Adrenal gland (tissue), 12 donors: ENCODE results near the gene TUBA4B. TPM values are rescaled to one million over a fixed set of nuclear protein-coding genes. Genes with fewer than 3 reads are reported as not detected.

Experiments used
- DNase-seq, 7 donors: peaks; one replicate each; pipeline ENCODE4 v3.0.0-alpha.2; 2019 to 2020
- H3K27ac ChIP-seq, 5 donors: fragments of 200-600 bp; sonication (generic) in 4 of 5; 1 replicate in 3 of 5; 2 replicates in 2 of 5; pipeline versions ENCODE4 v1.5.1 to v1.8.0; 2016 to 2020; ENCODE audit warnings: mild to moderate bottlenecking in 1 of 5
- H3K27me3 ChIP-seq: fragments of 200-600 bp; 2 replicates; pipeline ENCODE4 v1.8.0; 2021
- H3K36me3 ChIP-seq, 2 donors: fragments of 200-600 bp; replicated peaks in 1 of 2; 1 replicate in 1 of 2; 2 replicates in 1 of 2; pipeline versions ENCODE4 v1.5.1 to v1.8.0; 2018 to 2022
- H3K4me1 ChIP-seq, 2 donors: fragments of 200-600 bp; replicated peaks in 1 of 2; 1 replicate in 1 of 2; 2 replicates in 1 of 2; pipeline versions ENCODE4 v1.5.1 to v1.8.0; 2018 to 2021
- H3K4me3 ChIP-seq, 4 donors: fragments of 200-600 bp; sonication (generic) in 3 of 4; one replicate each; pipeline ENCODE4 v1.5.1; 2016 to 2018
- H3K9me3 ChIP-seq, 3 donors: fragments of 200-600 bp; sonication (generic) in 1 of 3; replicated peaks in 1 of 3; 1 replicate in 2 of 3; 2 replicates in 1 of 3; pipeline versions ENCODE4 v1.5.1 to v1.8.0; 2016 to 2021
- POLR2A ChIP-seq, 2 donors: fragments of 450-650 bp; IDR thresholded peaks; one replicate each; pipeline ENCODE4 v1.6.1; 2017; ENCODE audit warnings: antibody characterized with exemption in 2 of 2, mild to moderate bottlenecking in 2 of 2, moderate library complexity in 1 of 2
- WGBS, 4 donors: extraction: QIAGEN DNeasy Blood & Tissue Kit in 2 of 4; methylation state at CpG; one replicate each; pipeline versions ENCODE4 v1.1.5 to v1.1.7; 2013 to 2017; 5-methylcytosine and 5-hydroxymethylcytosine counted together
- intact Hi-C, 2 donors: fragments of 100-400 bp; cut with DNase I; formaldehyde crosslinking; loops; one replicate each; pipeline versions ENCODE4 v1.14.1 to v1.15.0; 2022 to 2023
- polyA plus RNA-seq, 3 donors: library from polyadenylated mRNA; stranded (reverse); fragments of 200-250 nt in 2 of 3; fragments of 350-450 nt in 1 of 3; fragmentation: Illumina TruSeq in 1 of 3; extraction: RNeasy Lipid Tissue Mini Kit (QIAGEN cat#74804) in 1 of 3; gene quantifications; one replicate each; pipeline ENCODE4 v1.2.3, GENCODE V29; 2013 to 2014
- total RNA-seq, 9 donors: library from RNA; depleted of rRNA in 4 of 9; stranded (reverse); fragments of >200 nt in 4 of 9; fragments of 120-200 nt in 1 of 9; fragmentation: NEBNext Ultra II Directional in 1 of 9; extraction: Animal tissue kit (Norgen Biotek cat#: 25700) in 1 of 9; gene quantifications; one replicate each; pipeline versions ENCODE4 v1.1.0 to v1.2.4, GENCODE V29; 2013 to 2023
- TF ChIP-seq, protein P1 (sequence below), 6 experiments: fragments of 450-650 bp in 4 of 6; fragments of 200-600 bp in 2 of 6; sonication (generic) in 1 of 6; IDR thresholded peaks; 1 replicate in 5 of 6; 2 replicates in 1 of 6; pipeline versions ENCODE4 v1.5.1 to v1.8.0; 2016 to 2021; ENCODE audit warnings: antibody characterized with exemption in 6 of 6, mild to moderate bottlenecking in 2 of 6, moderate library complexity in 1 of 6
- donor health status: healthy with polysubstance abuse.
- donor health status: Bipolar disorder and iron deficiency.
- donor health status: DM: yes; HTN: yes; CAD: no.
- donor health status: DM: no; HTN: no; CAD: no.
- donor health status: DM: no; HTN: no; CAD: no.
- donor health status: DM: yes; HTN: yes; CAD: no.

Gene TUBA4B
- total and polyA plus RNA-seq, 12 donors, result 0.07 to 0.14 TPM; not detected in 10

DNA sequence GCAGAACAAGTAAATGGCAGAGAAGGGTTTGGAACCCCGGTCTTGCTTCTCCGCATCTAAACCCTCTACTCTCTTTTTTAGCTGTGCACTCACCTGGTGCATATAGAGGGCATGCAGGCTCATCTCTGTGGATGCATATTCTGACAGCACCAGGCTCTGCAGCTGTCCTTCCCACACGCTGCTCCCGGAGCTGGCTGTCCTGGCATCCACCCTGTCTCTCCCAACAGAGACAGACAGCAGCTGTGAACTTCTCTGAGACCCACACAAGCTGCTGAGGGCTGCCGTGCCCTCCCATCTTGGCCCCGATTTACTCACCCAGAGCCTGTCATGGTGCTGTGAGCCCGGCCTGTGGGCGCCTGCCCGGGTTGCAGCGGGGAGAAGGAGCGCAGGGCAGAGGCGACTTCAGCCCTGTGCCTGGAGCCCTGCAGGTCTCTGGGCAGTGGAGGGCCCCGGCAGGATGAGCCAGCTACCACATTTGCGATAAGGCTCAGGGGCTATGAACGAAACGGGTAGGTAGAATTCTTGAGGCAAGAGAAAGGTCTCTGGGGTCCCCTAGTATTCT, 31.0 kb upstream of the TUBA4B start:
- Histone ChIP-seq H3K4me3 (no peak overlapping the region), H3K4me1 (peaks cover 23 to 34% of the 10 kb centered on the region in 2 donors), H3K27ac (no peak overlapping the region), H3K36me3 (peaks cover 0 to 70% of the 10 kb centered on the region in 2 donors), H3K9me3 (no peaks in the 10 kb centered on the region), H3K27me3 (no peaks in the 10 kb centered on the region)
- TF ChIP-seq POLR2A (IDR thresholded peaks at IDR 0.05), result no peak
- TF ChIP-seq, protein P1, sequence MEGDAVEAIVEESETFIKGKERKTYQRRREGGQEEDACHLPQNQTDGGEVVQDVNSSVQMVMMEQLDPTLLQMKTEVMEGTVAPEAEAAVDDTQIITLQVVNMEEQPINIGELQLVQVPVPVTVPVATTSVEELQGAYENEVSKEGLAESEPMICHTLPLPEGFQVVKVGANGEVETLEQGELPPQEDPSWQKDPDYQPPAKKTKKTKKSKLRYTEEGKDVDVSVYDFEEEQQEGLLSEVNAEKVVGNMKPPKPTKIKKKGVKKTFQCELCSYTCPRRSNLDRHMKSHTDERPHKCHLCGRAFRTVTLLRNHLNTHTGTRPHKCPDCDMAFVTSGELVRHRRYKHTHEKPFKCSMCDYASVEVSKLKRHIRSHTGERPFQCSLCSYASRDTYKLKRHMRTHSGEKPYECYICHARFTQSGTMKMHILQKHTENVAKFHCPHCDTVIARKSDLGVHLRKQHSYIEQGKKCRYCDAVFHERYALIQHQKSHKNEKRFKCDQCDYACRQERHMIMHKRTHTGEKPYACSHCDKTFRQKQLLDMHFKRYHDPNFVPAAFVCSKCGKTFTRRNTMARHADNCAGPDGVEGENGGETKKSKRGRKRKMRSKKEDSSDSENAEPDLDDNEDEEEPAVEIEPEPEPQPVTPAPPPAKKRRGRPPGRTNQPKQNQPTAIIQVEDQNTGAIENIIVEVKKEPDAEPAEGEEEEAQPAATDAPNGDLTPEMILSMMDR (IDR thresholded peaks at IDR 0.05), result no peak
- 92 to 97% (median 96%) methylated on average over 9 to 16 of the region's 16 CpGs for WGBS, 4 donors
- DNase-seq, result no peak
- intact Hi-C loops, result no loop called here

DNA sequence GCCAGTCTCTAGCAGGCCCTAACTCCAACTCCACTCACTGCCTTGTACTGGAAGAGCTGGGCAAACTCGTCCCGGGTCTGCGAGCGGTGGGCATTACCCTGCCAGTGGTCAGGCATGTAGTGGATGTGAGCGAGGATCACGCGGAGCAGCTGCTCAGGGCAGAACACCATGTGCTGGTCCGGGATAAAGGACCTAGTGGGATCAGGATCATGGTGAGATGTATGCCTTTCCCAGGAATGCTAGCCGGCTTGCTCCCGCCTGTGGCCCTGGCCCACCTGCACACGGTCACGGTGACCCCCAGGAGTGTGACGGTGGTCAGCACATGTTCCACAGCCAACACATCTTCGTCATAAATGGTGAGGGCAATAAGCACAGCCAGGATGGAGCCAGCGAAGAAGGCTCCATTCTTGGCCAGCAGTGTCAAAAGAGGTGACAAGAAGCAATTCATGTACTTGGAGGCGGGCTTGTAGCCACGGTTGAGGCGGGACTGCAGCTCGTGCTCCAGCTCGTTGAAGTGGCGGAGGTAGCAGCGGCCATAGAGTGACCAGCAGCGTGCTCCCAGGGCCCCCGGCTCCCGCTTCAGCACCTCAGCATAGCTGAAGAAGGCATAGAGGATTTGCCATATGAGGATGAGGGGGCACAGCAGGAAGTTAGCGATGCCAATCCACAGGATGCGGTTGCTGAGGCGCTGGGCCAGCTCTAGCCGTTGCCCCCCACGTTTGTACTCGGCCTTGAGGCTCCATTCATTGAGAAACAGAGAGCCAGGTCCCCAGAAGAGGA, 29.0 kb upstream of the TUBA4B start:
- Histone ChIP-seq H3K9me3 (no peaks in the 10 kb centered on the region), H3K27me3 (no peaks in the 10 kb centered on the region), H3K27ac (no peak overlapping the region), H3K4me3 (no peak overlapping the region), H3K36me3 (peaks cover 0 to 70% of the 10 kb centered on the region in 2 donors), H3K4me1 (peaks cover 20 to 34% of the 10 kb centered on the region in 2 donors)
- DNase-seq, result peak in 1 of 7 donors; percentile 4
- TF ChIP-seq, protein P1 (IDR thresholded peaks at IDR 0.05), result no peak
- no peak for TF ChIP-seq POLR2A (IDR thresholded peaks at IDR 0.05)
- 90 to 96% (median 91%) methylated on average over 25 to 31 of the region's 31 CpGs for WGBS, 4 donors
- intact Hi-C loops, result no loop called here

DNA sequence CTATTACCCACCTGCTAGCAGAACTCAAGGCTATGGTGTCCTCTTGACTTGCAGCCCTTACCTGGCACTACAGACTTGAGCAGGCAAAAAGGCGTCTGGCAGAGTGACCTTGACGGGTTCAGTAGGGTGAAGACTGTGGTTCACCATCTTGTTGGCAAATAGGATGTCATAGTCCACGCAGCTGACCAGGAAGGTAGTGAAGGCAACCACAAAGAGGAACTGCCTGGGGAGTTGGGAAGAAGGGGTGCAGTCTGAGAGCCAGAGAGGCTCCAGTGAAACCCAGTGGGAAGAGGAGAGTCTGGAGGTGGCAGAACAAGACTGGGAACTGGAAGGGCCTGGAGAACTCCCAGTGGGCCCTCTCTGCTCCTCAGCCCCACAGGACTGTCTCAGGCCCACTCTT, 27.7 kb upstream of the TUBA4B start:
- intact Hi-C loops, result no loop called here
- peaks cover 16 to 29% of the 10 kb centered on the region in 2 donors for H3K4me1 ChIP-seq
- TF ChIP-seq, protein P1 (IDR thresholded peaks at IDR 0.05), result no peak
- no peak for TF ChIP-seq POLR2A (IDR thresholded peaks at IDR 0.05)
- no peaks in the 10 kb centered on the region for H3K9me3 ChIP-seq
- DNase-seq, result no peak
- H3K27me3 ChIP-seq, result no peaks in the 10 kb centered on the region
- H3K27ac ChIP-seq, result peak overlapping the region in 1 of 5 donors; percentile 12
- WGBS, 4 donors, result 70 to 73% (median 71%) methylated on average over 3 of the region's 3 CpGs
- H3K36me3 ChIP-seq, result peaks cover 0 to 61% of the 10 kb centered on the region in 2 donors
- no peak overlapping the region for H3K4me3 ChIP-seq

DNA sequence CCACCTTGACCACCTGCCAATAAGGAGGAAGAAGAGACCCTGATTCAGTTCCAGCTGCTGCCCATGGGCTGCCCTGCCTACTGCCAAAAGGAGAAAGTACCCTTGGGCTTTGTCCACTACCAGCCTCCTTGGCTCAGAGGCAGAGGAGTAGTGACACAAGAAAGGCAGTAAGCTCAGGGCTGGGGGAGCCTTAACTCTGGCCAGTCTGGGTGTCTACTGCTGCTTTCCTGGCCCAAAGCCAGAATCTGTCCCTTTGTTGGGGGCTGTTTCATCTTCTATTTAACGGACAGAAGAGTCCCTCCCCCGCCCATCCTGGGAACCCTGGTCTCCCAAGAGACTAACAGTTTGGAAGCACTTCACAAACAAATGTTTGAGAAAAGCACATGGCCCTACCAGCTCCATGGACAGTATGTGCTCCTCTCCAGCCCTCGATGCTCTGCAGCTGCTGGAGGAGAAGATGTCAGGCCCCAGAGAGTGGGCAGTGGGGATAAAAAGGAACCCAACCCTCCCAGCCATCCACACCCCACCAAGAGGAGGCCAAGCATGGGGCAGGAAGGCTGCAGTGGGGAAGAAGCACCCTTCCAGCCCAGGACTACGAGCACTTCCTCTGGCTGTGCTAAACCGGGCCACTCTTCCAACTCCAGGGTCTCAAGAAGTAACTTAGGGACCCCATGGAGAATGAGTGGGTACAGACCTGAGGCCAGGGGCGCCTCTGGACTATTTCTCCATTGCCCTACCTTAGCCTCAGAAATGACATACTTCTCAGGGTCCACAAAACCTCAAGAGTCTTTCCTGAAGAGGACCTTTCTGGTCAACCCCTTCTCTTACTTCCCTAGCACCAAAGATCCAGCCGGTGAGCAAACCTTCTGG, 24.8 kb upstream of the TUBA4B start:
- TF ChIP-seq, protein P1 (IDR thresholded peaks at IDR 0.05), result no peak
- no peak for TF ChIP-seq POLR2A (IDR thresholded peaks at IDR 0.05)
- Histone ChIP-seq H3K27ac (peak overlapping the region; percentile 83 to 95 (median 95)), H3K36me3 (peaks cover 0 to 47% of the 10 kb centered on the region in 2 donors), H3K4me1 (peaks cover 23 to 43% of the 10 kb centered on the region in 2 donors), H3K9me3 (no peaks in the 10 kb centered on the region), H3K27me3 (no peaks in the 10 kb centered on the region), H3K4me3 (peak overlapping the region in 3 of 4 donors; percentile 41 to 76 (median 61))
- intact Hi-C loops, result no loop called here
- 42 to 60% (median 48%) methylated on average over 6 to 7 of the region's 7 CpGs for WGBS, 4 donors
- DNase-seq, result no peak
